Measurements from ENCODE around the gene IL17C.

- TF ChIP-seq POLR2AphosphoS5 (IDR thresholded peaks at IDR 0.05; ENCODE audit: low read depth, low read length), result no peak
- TF ChIP-seq POLR2A (IDR thresholded peaks at IDR 0.05; ENCODE audit: low read depth, low read length), result no peak
Observed at GRCh38 chr16:88665570-88665969, 27.2 kb downstream of the IL17C start.
